ENCODE measurements around the gene H2AZ1. TPM values are rescaled to one million over a fixed set of nuclear protein-coding genes. Genes with fewer than 3 reads are reported as not detected.
"Not testable (repeated sequence)": the region's sequence is repeated elsewhere in the genome, so short reads cannot be mapped to it uniquely, and the experiment has no call there.

Gene H2AZ1
- total RNA-seq, 1 donor = 87.9 TPM

DNA sequence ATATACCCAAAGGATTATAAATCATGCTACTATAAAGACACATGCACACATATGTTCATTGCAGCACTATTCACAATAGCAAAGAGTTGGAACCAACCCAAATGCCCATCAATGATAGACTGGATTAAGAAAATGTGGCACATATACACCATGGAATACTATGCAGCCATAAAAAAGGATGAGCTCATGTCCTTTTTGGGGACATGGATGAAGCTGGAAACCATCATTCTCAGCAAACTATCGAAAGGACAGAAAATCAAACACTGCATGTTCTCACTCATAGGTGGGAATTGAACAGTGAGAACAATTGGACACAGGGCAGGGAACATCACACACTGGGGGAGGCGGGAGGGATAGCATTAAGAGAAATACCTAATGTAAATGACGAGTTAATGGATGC lies 8.1 kb upstream of the H2AZ1 start:
- not testable (repeated sequence) for H3K9me3 ChIP-seq (ENCODE audit: low read depth, low read length); H3K4me1 ChIP-seq (ENCODE audit: insufficient read depth, low read length); H3K4me3 ChIP-seq (ENCODE audit: low read length); H3K27me3 ChIP-seq (ENCODE audit: insufficient read depth, low read length)

DNA sequence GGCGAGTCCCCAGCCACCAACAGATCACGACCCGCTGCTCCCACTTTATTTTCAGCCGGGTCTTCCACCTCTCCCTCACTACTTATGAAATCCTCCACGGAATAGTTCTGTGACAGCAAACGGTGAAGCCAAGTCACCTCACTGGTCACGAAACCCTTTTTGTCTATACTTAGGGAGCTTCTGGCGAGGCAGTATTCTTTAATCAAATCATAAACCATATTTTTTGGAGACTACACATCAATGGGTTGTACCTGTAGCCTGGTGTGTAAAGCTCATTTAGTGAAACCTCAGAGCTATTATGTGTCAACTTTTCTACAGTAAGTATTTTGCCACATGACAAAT lies 809 bp upstream of the H2AZ1 start:
- Histone ChIP-seq H3K27me3 (ENCODE audit: insufficient read depth, low read length) (no peaks in the 10 kb centered on the region), H3K4me1 (ENCODE audit: insufficient read depth, low read length) (peaks cover 30% of the 10 kb centered on the region), H3K9me3 (ENCODE audit: low read depth, low read length) (no peaks in the 10 kb centered on the region), H3K4me3 (ENCODE audit: low read length) (peak overlapping the region; percentile 98)

DNA sequence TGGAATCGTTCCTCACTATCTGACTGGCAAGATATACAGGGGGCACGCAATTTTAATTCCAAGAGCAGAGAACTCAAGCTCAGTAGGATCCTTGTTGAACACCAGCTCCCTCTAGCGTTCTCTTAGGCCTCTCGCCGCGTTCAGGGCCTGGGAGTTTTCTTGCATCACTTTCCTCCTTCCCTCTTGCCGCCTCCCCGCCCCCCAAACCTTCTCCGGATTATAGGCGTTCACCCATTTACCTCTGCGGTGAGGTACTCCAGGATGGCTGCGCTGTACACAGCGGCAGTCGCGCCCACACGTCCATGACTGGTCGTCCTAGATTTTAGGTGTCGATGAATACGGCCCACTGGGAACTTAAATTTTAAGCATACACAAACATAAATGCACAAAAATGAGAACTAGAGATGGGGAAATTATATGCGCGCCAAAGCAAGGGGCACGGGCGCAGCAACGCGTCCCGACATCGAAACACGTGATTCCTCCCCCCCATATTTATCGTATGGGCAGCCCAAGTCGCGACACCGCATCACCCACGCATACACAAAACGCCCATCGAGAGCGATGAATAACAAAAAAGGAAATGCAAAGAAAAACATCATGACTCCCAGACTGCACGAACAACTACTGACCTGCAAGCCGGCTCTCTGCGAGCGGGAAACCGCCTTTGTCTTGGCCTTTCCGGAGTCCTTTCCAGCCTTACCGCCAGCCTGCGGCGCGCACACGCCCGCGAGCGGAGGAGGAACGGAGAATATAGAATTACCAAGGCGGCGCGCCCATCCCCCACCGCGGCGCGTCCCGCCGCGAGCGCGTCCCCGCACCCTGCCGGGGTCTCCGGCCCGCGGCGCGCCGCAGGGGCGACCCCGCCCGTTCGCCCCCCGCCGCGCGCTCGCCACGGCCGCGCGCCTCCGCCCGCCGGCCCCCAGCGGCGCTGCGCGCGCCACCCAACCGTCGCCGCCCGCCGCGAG lies 759 bp downstream of the H2AZ1 start:
- peaks cover 46% of the 10 kb centered on the region for H3K4me1 ChIP-seq (ENCODE audit: insufficient read depth, low read length)
- H3K27me3 ChIP-seq (ENCODE audit: insufficient read depth, low read length) = no peaks in the 10 kb centered on the region
- H3K9me3 ChIP-seq (ENCODE audit: low read depth, low read length) = no peaks in the 10 kb centered on the region
- H3K4me3 ChIP-seq (ENCODE audit: low read length) = peak overlapping the region; percentile 98

DNA sequence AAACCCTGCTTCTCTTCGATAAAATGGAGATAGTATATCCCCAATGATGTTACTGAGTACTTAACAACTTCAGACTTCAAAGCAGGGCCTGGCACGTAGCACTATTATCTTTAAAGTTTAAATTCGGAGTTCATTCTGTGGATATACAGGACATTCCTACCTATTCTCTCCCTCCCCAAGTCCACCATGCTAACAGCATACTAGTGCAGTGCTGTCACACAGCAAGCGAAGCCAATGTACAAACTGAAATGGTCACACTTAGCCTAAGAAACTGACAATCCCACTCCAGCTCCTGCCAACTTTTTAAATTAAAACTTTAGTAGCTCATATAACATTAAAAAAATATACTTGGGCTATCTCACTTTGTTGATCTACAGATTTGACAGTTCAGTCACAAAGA lies 2.5 kb downstream of the H2AZ1 start:
- H3K4me3 ChIP-seq (ENCODE audit: low read length) = no peak overlapping the region
- H3K9me3 ChIP-seq (ENCODE audit: low read depth, low read length) = no peaks in the 10 kb centered on the region
- peaks cover 50% of the 10 kb centered on the region for H3K4me1 ChIP-seq (ENCODE audit: insufficient read depth, low read length)
- H3K27me3 ChIP-seq (ENCODE audit: insufficient read depth, low read length) = no peaks in the 10 kb centered on the region

DNA sequence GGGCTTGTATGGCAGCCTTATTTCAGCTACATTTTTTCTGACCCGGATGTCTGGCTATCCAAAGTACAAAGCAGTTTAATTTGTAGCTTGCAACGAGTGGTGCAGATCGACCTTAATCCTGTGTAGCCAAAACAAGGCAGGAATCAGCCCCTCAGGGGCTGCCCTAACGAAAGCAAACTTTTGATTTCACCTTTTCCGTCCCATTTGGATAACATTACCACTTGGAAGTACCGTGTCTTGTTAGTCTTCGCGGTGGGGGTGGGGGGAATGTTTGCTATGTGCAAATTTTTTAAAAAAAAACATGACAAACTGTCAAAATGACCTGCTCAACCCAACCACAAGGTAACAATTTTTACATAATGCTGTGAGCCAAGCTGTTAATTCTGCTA lies 2.9 kb downstream of the H2AZ1 start:
- no peaks in the 10 kb centered on the region for H3K27me3 ChIP-seq (ENCODE audit: insufficient read depth, low read length)
- H3K4me3 ChIP-seq (ENCODE audit: low read length) = peak overlapping the region; percentile 69
- no peaks in the 10 kb centered on the region for H3K9me3 ChIP-seq (ENCODE audit: low read depth, low read length)
- peaks cover 50% of the 10 kb centered on the region for H3K4me1 ChIP-seq (ENCODE audit: insufficient read depth, low read length)

DNA sequence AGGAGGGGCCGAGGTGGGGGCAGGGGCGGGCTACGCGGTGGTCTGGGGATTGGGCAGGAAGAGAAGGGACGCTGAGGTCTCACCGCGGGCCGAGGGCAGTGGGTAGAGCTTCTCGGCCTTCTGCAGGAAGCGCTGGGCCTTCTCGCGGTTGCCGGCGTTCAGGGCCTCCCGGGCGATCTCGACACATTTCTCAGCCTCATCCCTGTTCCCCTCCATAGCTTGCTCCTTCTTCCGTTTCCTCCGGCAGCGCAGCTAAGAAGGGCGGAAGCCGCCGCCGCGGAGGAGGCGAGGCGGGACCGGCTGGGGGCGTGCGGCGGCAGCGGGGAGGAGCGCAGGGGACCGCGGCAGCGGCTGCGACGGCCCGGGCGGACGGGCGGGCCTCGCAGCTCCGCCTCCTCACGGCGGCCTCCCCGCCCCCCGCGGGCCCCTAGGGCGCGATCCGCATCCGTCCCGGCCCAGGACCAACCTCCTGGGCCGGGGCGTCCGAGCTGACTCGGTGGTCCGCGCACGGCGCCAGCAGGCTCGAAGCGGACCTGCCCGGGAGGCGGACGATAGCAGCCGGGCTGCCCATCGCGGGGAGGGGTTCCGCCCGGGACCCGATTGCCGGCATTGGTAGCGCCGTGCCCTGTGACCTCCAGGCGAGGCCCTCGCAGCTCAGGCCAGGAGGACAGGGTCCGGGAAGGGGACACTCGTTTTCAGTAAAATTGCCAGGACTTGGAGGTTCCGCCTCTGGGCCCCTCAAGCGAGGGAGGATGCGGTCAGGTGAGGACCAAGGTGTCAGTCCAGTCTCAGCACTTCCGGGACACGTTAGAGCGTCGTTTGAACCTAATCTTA lies 3.5 kb downstream of the H2AZ1 start, which contains the start of gene DNAJB14:
DNAJB14 (minus strand) TSS at position 263 of the 834 bp plus-strand sequence; CDS start at position 216, 47 bp downstream.
- H3K27me3 ChIP-seq (ENCODE audit: insufficient read depth, low read length) = no peaks in the 10 kb centered on the region
- H3K4me3 ChIP-seq (ENCODE audit: low read length) = peak within 1 kb of the TSS; percentile 69
- peaks cover 50% of the 10 kb centered on the region for H3K4me1 ChIP-seq (ENCODE audit: insufficient read depth, low read length)
- H3K9me3 ChIP-seq (ENCODE audit: low read depth, low read length) = no peaks in the 10 kb centered on the region

DNA sequence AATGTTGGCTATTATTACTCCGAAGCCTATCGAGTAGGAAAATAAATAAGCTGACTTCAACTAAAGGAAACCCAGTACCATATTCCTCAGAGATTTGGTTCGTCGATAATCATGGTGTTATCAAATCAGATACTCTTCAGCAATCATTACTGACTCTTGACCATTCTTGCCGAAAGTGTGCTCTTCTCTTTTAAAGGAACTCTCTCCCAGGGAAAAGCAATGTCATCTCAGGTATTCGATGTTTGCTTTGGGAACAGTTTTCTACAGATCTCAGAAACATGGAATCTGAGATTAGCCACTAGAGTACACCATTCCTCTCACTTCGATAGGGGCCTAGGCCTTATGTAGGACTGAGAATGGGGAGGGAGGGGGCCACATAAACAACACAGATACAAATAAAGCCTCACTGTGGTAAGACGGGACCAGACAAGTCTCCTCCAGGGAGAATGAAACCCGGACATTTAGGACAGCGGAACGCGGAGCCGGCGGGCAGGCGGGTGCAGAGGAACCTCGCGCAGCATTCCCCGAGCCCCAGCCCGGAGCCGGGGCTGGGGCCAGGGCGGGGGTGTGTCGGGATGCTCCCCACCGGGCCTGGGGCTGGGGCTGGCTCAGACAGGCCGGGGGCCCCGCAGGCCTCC lies 4.2 kb downstream of the H2AZ1 start:
- no peaks in the 10 kb centered on the region for H3K9me3 ChIP-seq (ENCODE audit: low read depth, low read length)
- H3K27me3 ChIP-seq (ENCODE audit: insufficient read depth, low read length) = no peaks in the 10 kb centered on the region
- H3K4me1 ChIP-seq (ENCODE audit: insufficient read depth, low read length) = peaks cover 42% of the 10 kb centered on the region
- H3K4me3 ChIP-seq (ENCODE audit: low read length) = peak overlapping the region; percentile 69

DNA sequence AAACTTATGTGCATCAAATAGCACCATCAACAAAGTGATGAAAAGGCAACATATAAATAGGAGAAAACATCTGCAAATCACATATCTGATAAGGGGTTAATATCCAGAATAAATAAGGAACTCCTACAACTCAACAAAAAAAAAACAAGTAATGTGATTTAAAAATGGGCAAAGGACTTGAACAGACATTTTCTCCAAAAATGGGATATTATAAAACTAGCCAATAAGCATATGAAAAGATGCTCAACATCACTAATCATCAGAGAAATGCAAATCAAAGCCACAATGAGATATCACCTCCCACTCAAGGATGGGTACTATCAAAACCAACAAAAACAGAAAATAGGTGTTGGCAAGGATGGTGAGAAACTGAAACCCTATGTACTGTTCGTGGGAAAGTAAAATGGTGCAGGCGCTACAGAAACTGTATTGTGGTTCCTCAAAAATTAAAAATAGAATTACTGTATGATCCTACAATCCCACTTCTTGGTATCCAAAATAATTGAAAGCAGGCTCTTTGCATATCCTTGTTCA lies 6.1 kb downstream of the H2AZ1 start:
- H3K4me1 ChIP-seq (ENCODE audit: insufficient read depth, low read length) = peaks cover 40% of the 10 kb centered on the region
- H3K27me3 ChIP-seq (ENCODE audit: insufficient read depth, low read length) = no peaks in the 10 kb centered on the region
- no peak overlapping the region for H3K4me3 ChIP-seq (ENCODE audit: low read length)
- H3K9me3 ChIP-seq (ENCODE audit: low read depth, low read length) = no peaks in the 10 kb centered on the region

DNA sequence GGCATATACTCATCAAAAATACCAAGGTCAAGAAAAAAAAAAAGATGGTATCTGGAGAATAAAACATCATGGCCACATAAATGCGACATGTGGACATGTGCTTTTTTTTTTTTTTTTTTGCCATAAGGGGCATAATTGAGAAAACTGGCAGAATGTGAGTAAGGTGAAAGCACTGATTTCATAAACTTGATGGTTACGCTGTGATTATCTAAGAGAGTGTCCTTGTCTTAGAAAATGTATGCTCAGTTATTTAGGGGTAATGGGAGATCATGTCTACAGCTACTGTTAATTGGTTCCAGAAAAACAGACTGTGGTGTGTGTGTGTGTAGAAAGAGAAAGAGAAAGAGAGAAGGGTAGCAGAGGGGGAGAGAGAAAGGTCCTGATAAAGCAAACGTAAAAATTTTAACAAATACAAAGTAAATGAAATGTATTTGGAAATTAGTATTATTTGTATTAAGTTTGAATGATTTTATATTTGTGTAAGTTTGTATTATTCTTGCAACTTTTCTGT lies 11.8 kb downstream of the H2AZ1 start:
- Histone ChIP-seq H3K4me3 (ENCODE audit: low read length) (no peak overlapping the region), H3K27me3 (ENCODE audit: insufficient read depth, low read length) (no peaks in the 10 kb centered on the region), H3K9me3 (ENCODE audit: low read depth, low read length) (peaks cover 10% of the 10 kb centered on the region), H3K4me1 (ENCODE audit: insufficient read depth, low read length) (no peaks in the 10 kb centered on the region)

DNA sequence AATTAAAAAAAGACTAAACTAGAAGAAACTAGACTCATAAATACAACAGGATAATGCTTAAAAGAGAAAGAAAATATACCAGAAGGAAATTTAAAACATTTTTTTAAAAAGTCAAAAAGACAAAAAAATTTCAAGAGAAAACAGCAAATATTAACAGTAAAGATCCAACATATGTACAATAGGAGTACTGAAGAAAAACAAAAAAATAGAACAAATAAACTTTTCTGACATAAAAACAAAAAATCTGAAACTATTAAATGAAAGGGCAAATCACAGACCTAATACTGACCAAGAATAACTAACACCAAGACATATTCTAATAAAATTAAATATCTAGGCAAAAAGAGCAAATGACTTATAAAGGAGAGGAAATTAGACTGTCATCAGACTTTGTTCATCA lies 15.2 kb downstream of the H2AZ1 start:
- Histone ChIP-seq H3K9me3 (ENCODE audit: low read depth, low read length) (peaks cover 10% of the 10 kb centered on the region), H3K4me1 (ENCODE audit: insufficient read depth, low read length) (no peaks in the 10 kb centered on the region), H3K4me3 (ENCODE audit: low read length) (no peak overlapping the region), H3K27me3 (ENCODE audit: insufficient read depth, low read length) (no peaks in the 10 kb centered on the region)

DNA sequence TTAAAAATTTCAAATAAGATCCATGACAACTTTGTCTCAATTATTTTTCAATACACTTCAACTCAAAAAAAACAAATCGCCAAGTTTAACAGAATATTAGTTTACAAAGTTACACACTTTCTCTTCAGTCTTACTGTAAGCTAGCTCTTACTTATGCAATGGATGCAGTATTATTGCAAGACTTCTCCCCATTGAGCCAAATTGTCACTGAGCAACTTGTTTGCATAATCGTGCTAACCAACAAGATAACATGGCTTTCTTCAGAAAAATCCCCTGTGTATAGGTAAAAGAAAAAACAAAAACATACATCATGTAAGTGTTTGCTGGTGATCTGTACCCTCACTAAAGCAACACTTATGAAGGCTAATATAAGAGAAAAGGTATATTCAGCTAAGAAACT lies 22.5 kb downstream of the H2AZ1 start:
- Histone ChIP-seq H3K4me3 (ENCODE audit: low read length) (no peak overlapping the region), H3K27me3 (ENCODE audit: insufficient read depth, low read length) (no peaks in the 10 kb centered on the region), H3K4me1 (ENCODE audit: insufficient read depth, low read length) (no peaks in the 10 kb centered on the region)

DNA sequence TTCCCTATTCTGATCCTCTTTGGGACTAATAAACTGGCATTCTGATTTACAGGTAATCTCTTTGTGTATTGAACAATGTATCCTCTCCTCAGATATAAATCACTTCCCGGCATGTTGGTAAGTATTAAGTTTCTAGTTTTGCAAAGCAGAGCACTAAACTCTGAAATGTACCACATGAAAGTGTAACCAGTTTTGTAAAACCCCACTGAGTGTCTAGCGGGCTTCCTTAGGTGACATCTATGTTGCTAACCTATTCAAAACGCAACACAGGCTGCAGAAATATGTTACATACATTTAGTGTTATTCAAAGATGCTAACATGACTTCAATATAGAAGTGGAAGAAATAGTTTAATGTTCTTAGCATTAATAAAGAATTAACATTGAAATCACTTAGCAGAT lies 28.9 kb downstream of the H2AZ1 start:
- Histone ChIP-seq H3K27me3 (ENCODE audit: insufficient read depth, low read length) (no peaks in the 10 kb centered on the region), H3K9me3 (ENCODE audit: low read depth, low read length) (no peaks in the 10 kb centered on the region), H3K4me3 (ENCODE audit: low read length) (no peak overlapping the region), H3K4me1 (ENCODE audit: insufficient read depth, low read length) (no peaks in the 10 kb centered on the region)

More for the DNA sequence above, 22.5 kb downstream of the H2AZ1 start:
- no peaks in the 10 kb centered on the region for H3K9me3 ChIP-seq (ENCODE audit: low read depth, low read length)

DNA sequence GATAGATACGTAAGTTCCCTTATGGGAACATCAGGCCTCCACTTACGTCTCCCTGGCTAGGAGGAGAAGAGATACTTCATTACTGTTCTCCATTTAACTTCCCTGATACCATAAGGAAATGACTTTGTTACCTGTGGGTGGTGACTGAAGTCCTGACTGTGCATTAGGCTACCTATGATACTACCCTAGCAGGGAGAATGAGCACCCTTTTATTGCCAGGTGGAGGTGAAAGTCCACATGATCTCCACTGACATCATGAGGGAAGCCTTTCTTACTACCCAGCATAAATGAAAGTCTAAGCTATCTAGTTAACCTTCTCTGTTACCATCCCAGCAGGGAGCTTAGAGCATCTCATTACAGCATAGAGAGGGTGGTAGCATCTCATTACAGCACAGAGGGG lies 31.4 kb downstream of the H2AZ1 start:
- no peaks in the 10 kb centered on the region for H3K27me3 ChIP-seq (ENCODE audit: insufficient read depth, low read length)
- H3K4me1 ChIP-seq (ENCODE audit: insufficient read depth, low read length) = no peaks in the 10 kb centered on the region
- H3K4me3 ChIP-seq (ENCODE audit: low read length) = no peak overlapping the region
- no peaks in the 10 kb centered on the region for H3K9me3 ChIP-seq (ENCODE audit: low read depth, low read length)

DNA sequence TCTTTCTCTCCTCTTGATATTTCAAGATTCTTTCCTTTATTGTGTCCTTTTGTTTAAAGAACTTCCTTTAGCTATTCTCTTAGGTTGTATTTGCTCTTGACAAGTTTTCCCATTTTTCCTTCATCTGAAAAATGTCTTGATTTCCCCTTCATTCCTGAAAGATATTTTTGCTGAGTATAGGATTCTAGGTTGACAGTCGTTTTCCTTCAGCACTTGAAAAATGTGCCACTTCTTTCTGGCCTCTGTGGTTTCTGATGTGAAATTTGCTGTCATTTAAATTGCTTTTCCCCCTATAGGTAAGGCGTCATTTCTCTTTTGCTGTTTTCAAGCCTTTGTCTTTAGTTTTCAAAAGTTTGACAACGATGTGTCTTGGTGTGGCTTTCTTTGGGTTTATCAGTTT lies 32.5 kb downstream of the H2AZ1 start:
- no peaks in the 10 kb centered on the region for H3K27me3 ChIP-seq (ENCODE audit: insufficient read depth, low read length)
- H3K4me3 ChIP-seq (ENCODE audit: low read length) = no peak overlapping the region
- H3K4me1 ChIP-seq (ENCODE audit: insufficient read depth, low read length) = no peaks in the 10 kb centered on the region
- no peaks in the 10 kb centered on the region for H3K9me3 ChIP-seq (ENCODE audit: low read depth, low read length)

DNA sequence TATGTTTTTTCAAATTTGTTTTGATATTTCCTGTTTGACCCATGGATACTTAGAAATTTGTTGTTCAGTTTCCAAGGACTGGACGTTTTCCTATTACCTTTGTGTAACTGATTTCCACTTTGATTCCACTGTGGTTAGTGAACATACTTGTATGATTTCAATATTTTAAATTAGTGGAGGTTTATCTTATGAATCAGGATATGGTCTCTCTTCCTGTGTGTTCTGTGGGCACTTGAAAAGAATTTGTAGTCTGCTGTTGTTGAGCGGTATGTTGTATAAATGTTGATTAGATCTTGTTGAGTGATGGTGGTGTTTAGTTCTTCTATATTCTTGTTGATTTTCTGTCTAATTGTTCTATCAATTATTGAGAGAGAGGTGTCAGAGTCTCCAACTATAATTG lies 34.6 kb downstream of the H2AZ1 start:
- no peaks in the 10 kb centered on the region for H3K27me3 ChIP-seq (ENCODE audit: insufficient read depth, low read length)
- no peak overlapping the region for H3K4me3 ChIP-seq (ENCODE audit: low read length)
- H3K4me1 ChIP-seq (ENCODE audit: insufficient read depth, low read length) = no peaks in the 10 kb centered on the region
- no peaks in the 10 kb centered on the region for H3K9me3 ChIP-seq (ENCODE audit: low read depth, low read length)
